GM12878 (cell line): ENCODE results near the gene PON3. TPM values are rescaled to one million over a fixed set of nuclear protein-coding genes. Genes with fewer than 3 reads are reported as not detected.

Source experiments
- ATAC-seq: fragments of 200-7000 bp; cut with Tn5 transposase; 3 replicates; pipeline ENCODE4 v1.9.1; 2020; ENCODE audit warnings: mild to moderate bottlenecking, moderate library complexity
- BruUV-seq: library from RNA; stranded (reverse); fragments of 400-500 nt; replicated peaks from 2 replicates; lab custom pipeline; 2021; lab: Mats Ljungman, UMichigan
- CTCF ChIA-PET: fragments of 300-600 bp; sonication (Branson Sonifier 250); formaldehyde crosslinking; extraction: SDS; loops from one replicate; lab custom pipeline; 2021; ENCODE audit warnings: inconsistent platforms; lab: Yijun Ruan, JAX
- POLR2A ChIA-PET: fragments of 350-600 bp; formaldehyde crosslinking; extraction: SDS; loops from one replicate; lab custom pipeline; 2021; ENCODE audit warnings: inconsistent platforms; lab: Charles Lee
- RAD21 ChIA-PET: fragments of 300-600 bp; sonication (Branson Sonifier 250); formaldehyde crosslinking; loops from one replicate; lab custom pipeline; 2023; ENCODE audit warnings: antibody characterized with exemption; ENCODE audit not compliant: unreplicated experiment; lab: Charles Lee
- SMC1A ChIA-PET: fragments of 300-600 bp; sonication (Branson Sonifier 250); formaldehyde crosslinking; loops from one replicate; lab custom pipeline; 2023; ENCODE audit not compliant: unreplicated experiment, uncharacterized antibody; lab: Charles Lee
- DNase-seq: peaks from one replicate; pipeline ENCODE4 v3.0.0-alpha.2; 2011; ENCODE audit warnings: low read depth, low spot score
- FAIRE-seq: peaks from 3 replicates; lab custom pipeline; 2011; peaks lifted over from hg19 to GRCh38; lab: Jason Lieb, UNC
- H2AFZ ChIP-seq: 2 replicates; pipeline ENCODE4 v1.6.0; 2011; ENCODE audit warnings: low read depth, low read length, control low read depth; ENCODE audit not compliant: control insufficient read depth
- H3K27ac ChIP-seq: 2 replicates; pipeline ENCODE4 v1.5.1; 2011; ENCODE audit warnings: control low read depth; ENCODE audit not compliant: control insufficient read depth, insufficient read depth
- H3K27me3 ChIP-seq, 2 experiments: replicated peaks in 1 of 2; 2 replicates each; pipeline versions ENCODE4 v1.6.0 to v1.6.1; 2011; ENCODE audit warnings: low read length in 1 of 2; ENCODE audit not compliant: control insufficient read depth in 2 of 2, insufficient read depth in 2 of 2
- H3K36me3 ChIP-seq, 2 experiments: 2 replicates each; pipeline ENCODE4 v1.5.1; 2011; ENCODE audit warnings: low read length in 1 of 2; ENCODE audit not compliant: control insufficient read depth in 2 of 2, insufficient read depth in 2 of 2
- H3K4me1 ChIP-seq: 2 replicates; pipeline ENCODE4 v1.6.1; 2011; ENCODE audit warnings: mild to moderate bottlenecking, low read length, moderate library complexity, mixed read lengths; ENCODE audit not compliant: control insufficient read depth, insufficient read depth
- H3K4me2 ChIP-seq: 2 replicates; pipeline ENCODE4 v1.6.0; 2011; ENCODE audit warnings: control low read depth; ENCODE audit not compliant: control insufficient read depth, insufficient read depth
- H3K4me3 ChIP-seq: fragments of 200-600 bp; sonication (generic); 2 replicates; pipeline ENCODE4 v1.5.1; 2016
- H3K79me2 ChIP-seq: 2 replicates; pipeline ENCODE4 v1.6.0; 2011; ENCODE audit warnings: low read length; ENCODE audit not compliant: control insufficient read depth, insufficient read depth
- H3K9ac ChIP-seq: 2 replicates; pipeline ENCODE4 v1.8.0; 2011; ENCODE audit warnings: low read length, control low read depth, mixed read lengths; ENCODE audit not compliant: control insufficient read depth, insufficient read depth
- H3K9me3 ChIP-seq: replicated peaks from 3 replicates; pipeline ENCODE4 v1.5.1; 2011; ENCODE audit warnings: mild to moderate bottlenecking, low read length; ENCODE audit not compliant: control insufficient read depth, insufficient read depth
- H4K20me1 ChIP-seq: 2 replicates; pipeline ENCODE4 v1.6.0; 2011; ENCODE audit not compliant: control insufficient read depth, insufficient read depth
- EZH2 ChIP-seq: IDR thresholded peaks from 2 replicates; pipeline ENCODE4 v1.6.1; 2012; ENCODE audit warnings: low read depth, mild to moderate bottlenecking, control low read depth, inconsistent platforms, low read length, borderline replicate concordance; ENCODE audit not compliant: control insufficient read depth
- FOXK2 ChIP-seq: fragments of 450-650 bp; IDR thresholded peaks from 2 replicates; pipeline ENCODE4 v1.6.1; 2017; ENCODE audit warnings: mild to moderate bottlenecking, moderate library complexity
- NFIC ChIP-seq: IDR thresholded peaks from 2 replicates; pipeline ENCODE4 v1.6.1; 2012; ENCODE audit warnings: low read depth, mild to moderate bottlenecking, inconsistent platforms, low read length, moderate library complexity
- NR2C1 ChIP-seq: fragments of 450-650 bp; IDR thresholded peaks from 2 replicates; pipeline ENCODE4 v1.6.1; 2017; ENCODE audit warnings: antibody characterized with exemption, mild to moderate bottlenecking, moderate library complexity
- RBBP5 ChIP-seq: fragments of 200-600 bp; sonication (generic); conservative IDR thresholded peaks from 2 replicates; pipeline ENCODE4 v1.6.1; 2016
- STAT3 ChIP-seq: IDR thresholded peaks from 2 replicates; pipeline ENCODE4 v1.6.1; 2011; ENCODE audit warnings: low read depth, low read length, improper control_type of control experiment
- YBX1 ChIP-seq: fragments of 450-650 bp; IDR thresholded peaks from 2 replicates; pipeline ENCODE4 v1.6.1; 2016; ENCODE audit warnings: antibody characterized with exemption
- ZSCAN29 ChIP-seq: fragments of 450-650 bp; IDR thresholded peaks from 2 replicates; pipeline ENCODE4 v1.6.1; 2017; ENCODE audit warnings: mild to moderate bottlenecking, moderate library complexity
- WGBS: methylation state at CpG from one replicate; pipeline ENCODE4 v1.1.6; 2016; ENCODE audit warnings: low lambda C conversion rate; ENCODE audit not compliant: insufficient replicate concordance, insufficient coverage; ENCODE audit errors: missing lambda C conversion rate; 5-methylcytosine and 5-hydroxymethylcytosine counted together
- in situ Hi-C: fragments of 300-500 bp; cut with MboI; formaldehyde crosslinking; loops from 9 replicates; pipeline ENCODE4 v1.14.3; 2018; ENCODE audit warnings: mixed read lengths
- intact Hi-C: fragments of 100-400 bp; cut with micrococcal nuclease; formaldehyde crosslinking; loops from one replicate; pipeline ENCODE4 v1.14.2; 2022; ENCODE audit not compliant: unreplicated experiment
- polyA plus RNA-seq, 11 experiments: library from polyadenylated mRNA; depleted of rRNA in 4 of 11; unstranded in 6 of 11; stranded (reverse) in 5 of 11; fragments of >200 nt; fragmentation: Nextera tagmentation in 4 of 11; fragmentation: Illumina TruSeq in 1 of 11; extraction: Ambion mirVana in 4 of 11; extraction: Trizol in 1 of 11; gene quantifications; 1 replicate in 1 of 11; 2 replicates in 10 of 11; pipeline versions ENCODE4 v1.2.1 to v1.2.3, GENCODE V29; 2011 to 2016; ENCODE audit warnings: inconsistent platforms in 2 of 11, missing spikeins in 2 of 11, low read depth in 1 of 11
- total RNA-seq, 4 experiments: library from RNA; depleted of rRNA in 3 of 4; stranded (reverse); fragments of >200 nt in 3 of 4; fragmentation: Illumina TruSeq in 1 of 4; extraction: Trizol in 1 of 4; gene quantifications; 2 replicates each; pipeline versions ENCODE4 v1.2.1 to v1.2.3, GENCODE V29; 2013 to 2021
- TF ChIP-seq, protein P1 (sequence below): IDR thresholded peaks from 2 replicates; pipeline ENCODE4 v1.6.1; 2012; ENCODE audit warnings: low read depth, low read length, improper control_type of control experiment
- TF ChIP-seq, protein P2 (sequence below), 3 experiments: IDR thresholded peaks in 2 of 3; conservative IDR thresholded peaks in 1 of 3; 2 replicates each; pipeline ENCODE4 v1.5.1; 2011; ENCODE audit warnings: low read depth in 3 of 3, low read length in 3 of 3, mild to moderate bottlenecking in 3 of 3, control low read depth in 2 of 3, moderate library complexity in 2 of 3, inconsistent platforms in 1 of 3, mixed read lengths in 1 of 3; ENCODE audit not compliant: control insufficient read depth in 2 of 3, insufficient read depth in 1 of 3; ENCODE audit errors: extremely low read depth in 1 of 3
- TF ChIP-seq, protein P3 (sequence below): IDR thresholded peaks from 2 replicates; pipeline ENCODE4 v1.6.1; 2012; ENCODE audit warnings: mild to moderate bottlenecking, low read depth, low read length
- TF ChIP-seq, protein P4 (sequence below): IDR thresholded peaks from 2 replicates; pipeline ENCODE4 v1.6.1; 2011; ENCODE audit warnings: low read depth, low read length, improper control_type of control experiment, borderline replicate concordance

The PON3 gene
- total and polyA plus RNA-seq, 10 of the 15 experiments (the other 5 are each of a cell fraction or from before 2014, with no cell fraction given) = 0.45 to 2.0 (median 0.91) TPM

DNA sequence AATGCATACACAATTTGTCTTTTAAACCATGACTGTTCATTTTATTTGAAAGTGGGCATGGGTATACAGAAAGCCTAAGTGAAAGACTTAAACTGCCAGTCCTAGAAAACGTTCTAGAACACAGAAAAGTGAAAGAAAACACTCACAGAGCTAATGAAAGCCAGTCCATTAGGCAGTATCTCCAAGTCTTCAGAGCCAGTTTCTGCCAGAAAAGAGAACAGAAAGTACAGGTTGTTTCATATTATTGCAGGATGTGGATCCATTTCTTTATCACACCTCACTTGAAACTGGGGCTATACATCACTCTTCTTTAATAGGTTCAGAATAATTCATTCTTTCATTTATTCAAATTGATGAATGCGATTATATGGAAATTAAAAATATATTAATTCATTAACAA, 79.6 kb downstream of the PON3 start (continued):
- TF ChIP-seq, protein P1, sequence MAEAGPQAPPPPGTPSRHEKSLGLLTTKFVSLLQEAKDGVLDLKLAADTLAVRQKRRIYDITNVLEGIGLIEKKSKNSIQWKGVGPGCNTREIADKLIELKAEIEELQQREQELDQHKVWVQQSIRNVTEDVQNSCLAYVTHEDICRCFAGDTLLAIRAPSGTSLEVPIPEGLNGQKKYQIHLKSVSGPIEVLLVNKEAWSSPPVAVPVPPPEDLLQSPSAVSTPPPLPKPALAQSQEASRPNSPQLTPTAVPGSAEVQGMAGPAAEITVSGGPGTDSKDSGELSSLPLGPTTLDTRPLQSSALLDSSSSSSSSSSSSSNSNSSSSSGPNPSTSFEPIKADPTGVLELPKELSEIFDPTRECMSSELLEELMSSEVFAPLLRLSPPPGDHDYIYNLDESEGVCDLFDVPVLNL = no peak
- TF ChIP-seq, all 136 proteins: peak for 9

DNA sequence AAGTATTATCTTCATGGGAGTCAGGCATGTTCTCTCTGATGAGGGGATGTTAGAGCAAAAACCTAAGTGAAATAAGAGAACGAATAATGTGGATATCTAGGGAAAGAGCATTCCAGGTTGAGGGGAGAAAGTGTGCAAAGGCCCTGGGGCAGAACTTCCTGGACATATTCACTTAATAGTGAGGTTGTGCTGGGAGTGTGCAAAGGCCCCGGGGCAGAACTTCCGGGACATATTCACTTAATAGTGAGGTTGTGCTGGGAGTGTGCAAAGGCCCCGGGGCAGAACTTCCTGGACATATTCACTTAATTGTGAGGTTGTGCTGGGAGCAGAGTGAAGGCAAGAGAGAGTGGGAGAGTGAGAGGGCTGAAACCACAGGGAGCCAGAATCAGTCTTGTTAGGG, 83.6 kb downstream of the PON3 start:
- no peak overlapping the region for H3K9ac ChIP-seq
- no peaks in the 10 kb centered on the region for H3K9me3 ChIP-seq
- FAIRE-seq (no peak), ATAC-seq (no peak), DNase-seq (no peak)
- no peaks in the 10 kb centered on the region for H4K20me1 ChIP-seq
- RAD21 ChIA-PET = interaction anchor here (1.2 kb wide), 1 partner anchor 164 kb away, joined by 3 read pairs; no protein-coding TSS in a partner anchor
- SMC1A ChIA-PET = interaction anchor here (0.7 to 1.5 kb wide), 2 partner anchors 18 to 29 kb away, joined by 3 to 4 read pairs; no protein-coding TSS in a partner anchor
- 73% methylated on average over 4 of the region's 4 CpGs for WGBS
- no peaks in the 10 kb centered on the region for H3K36me3 ChIP-seq
- H2AFZ ChIP-seq = no peak overlapping the region
- H3K4me3 ChIP-seq = no peak overlapping the region
- no peak overlapping the region for H3K4me2 ChIP-seq
- no peaks in the 10 kb centered on the region for H3K79me2 ChIP-seq
- CTCF ChIA-PET = no interaction called here
- no peaks in the 10 kb centered on the region for H3K27me3 ChIP-seq
- H3K4me1 ChIP-seq = no peaks in the 10 kb centered on the region
- TF ChIP-seq STAT3 (no peak), NFIC (no peak), EZH2 (no peak), YBX1 (no peak), ZSCAN29 (no peak), FOXK2 (no peak), RBBP5 (no peak), NR2C1 (no peak)
- TF ChIP-seq, protein P2, sequence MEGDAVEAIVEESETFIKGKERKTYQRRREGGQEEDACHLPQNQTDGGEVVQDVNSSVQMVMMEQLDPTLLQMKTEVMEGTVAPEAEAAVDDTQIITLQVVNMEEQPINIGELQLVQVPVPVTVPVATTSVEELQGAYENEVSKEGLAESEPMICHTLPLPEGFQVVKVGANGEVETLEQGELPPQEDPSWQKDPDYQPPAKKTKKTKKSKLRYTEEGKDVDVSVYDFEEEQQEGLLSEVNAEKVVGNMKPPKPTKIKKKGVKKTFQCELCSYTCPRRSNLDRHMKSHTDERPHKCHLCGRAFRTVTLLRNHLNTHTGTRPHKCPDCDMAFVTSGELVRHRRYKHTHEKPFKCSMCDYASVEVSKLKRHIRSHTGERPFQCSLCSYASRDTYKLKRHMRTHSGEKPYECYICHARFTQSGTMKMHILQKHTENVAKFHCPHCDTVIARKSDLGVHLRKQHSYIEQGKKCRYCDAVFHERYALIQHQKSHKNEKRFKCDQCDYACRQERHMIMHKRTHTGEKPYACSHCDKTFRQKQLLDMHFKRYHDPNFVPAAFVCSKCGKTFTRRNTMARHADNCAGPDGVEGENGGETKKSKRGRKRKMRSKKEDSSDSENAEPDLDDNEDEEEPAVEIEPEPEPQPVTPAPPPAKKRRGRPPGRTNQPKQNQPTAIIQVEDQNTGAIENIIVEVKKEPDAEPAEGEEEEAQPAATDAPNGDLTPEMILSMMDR (IDR thresholded peaks at IDR 0.05 in 2 of 3, conservative IDR thresholded peaks at IDR 0.05 in 1 of 3; ENCODE audit: control insufficient read depth in 2 of 3, extremely low read depth in 1 of 3, insufficient read depth in 1 of 3, low read depth in 3 of 3, low read length in 3 of 3) = no peak
- TF ChIP-seq, protein P3, sequence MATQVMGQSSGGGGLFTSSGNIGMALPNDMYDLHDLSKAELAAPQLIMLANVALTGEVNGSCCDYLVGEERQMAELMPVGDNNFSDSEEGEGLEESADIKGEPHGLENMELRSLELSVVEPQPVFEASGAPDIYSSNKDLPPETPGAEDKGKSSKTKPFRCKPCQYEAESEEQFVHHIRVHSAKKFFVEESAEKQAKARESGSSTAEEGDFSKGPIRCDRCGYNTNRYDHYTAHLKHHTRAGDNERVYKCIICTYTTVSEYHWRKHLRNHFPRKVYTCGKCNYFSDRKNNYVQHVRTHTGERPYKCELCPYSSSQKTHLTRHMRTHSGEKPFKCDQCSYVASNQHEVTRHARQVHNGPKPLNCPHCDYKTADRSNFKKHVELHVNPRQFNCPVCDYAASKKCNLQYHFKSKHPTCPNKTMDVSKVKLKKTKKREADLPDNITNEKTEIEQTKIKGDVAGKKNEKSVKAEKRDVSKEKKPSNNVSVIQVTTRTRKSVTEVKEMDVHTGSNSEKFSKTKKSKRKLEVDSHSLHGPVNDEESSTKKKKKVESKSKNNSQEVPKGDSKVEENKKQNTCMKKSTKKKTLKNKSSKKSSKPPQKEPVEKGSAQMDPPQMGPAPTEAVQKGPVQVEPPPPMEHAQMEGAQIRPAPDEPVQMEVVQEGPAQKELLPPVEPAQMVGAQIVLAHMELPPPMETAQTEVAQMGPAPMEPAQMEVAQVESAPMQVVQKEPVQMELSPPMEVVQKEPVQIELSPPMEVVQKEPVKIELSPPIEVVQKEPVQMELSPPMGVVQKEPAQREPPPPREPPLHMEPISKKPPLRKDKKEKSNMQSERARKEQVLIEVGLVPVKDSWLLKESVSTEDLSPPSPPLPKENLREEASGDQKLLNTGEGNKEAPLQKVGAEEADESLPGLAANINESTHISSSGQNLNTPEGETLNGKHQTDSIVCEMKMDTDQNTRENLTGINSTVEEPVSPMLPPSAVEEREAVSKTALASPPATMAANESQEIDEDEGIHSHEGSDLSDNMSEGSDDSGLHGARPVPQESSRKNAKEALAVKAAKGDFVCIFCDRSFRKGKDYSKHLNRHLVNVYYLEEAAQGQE = no peak
- TF ChIP-seq, protein P4, sequence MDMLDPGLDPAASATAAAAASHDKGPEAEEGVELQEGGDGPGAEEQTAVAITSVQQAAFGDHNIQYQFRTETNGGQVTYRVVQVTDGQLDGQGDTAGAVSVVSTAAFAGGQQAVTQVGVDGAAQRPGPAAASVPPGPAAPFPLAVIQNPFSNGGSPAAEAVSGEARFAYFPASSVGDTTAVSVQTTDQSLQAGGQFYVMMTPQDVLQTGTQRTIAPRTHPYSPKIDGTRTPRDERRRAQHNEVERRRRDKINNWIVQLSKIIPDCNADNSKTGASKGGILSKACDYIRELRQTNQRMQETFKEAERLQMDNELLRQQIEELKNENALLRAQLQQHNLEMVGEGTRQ = no peak
- TF ChIP-seq, all 136 proteins: peak for 0
- no peak overlapping the region for H3K27ac ChIP-seq
- POLR2A ChIA-PET = no interaction called here
- intact Hi-C loops (no loop called here), in situ Hi-C loops (no loop called here)
- BruUV-seq = no TSS peak
